Muscle of leg (tissue), 16 donors: Measurements from ENCODE around the gene TK1. TPM values are rescaled to one million over a fixed set of nuclear protein-coding genes. Genes with fewer than 3 reads are reported as not detected.
"Not testable (repeated sequence)": the region's sequence is repeated elsewhere in the genome, so short reads cannot be mapped to it uniquely, and the experiment has no call there.

Source experiments
- DNase-seq: peaks from one replicate; pipeline ENCODE4 v3.0.0; 2013
- H3K27ac ChIP-seq: one replicate; pipeline ENCODE4 v1.5.1; 2013; ENCODE audit warnings: mild to moderate bottlenecking, low read length, control low read depth
- H3K27me3 ChIP-seq: one replicate; pipeline ENCODE4 v1.6.1; 2013; ENCODE audit warnings: low read length; ENCODE audit not compliant: control insufficient read depth, insufficient read depth
- H3K36me3 ChIP-seq: one replicate; pipeline ENCODE4 v1.6.1; 2013; ENCODE audit warnings: low read length; ENCODE audit not compliant: control insufficient read depth, insufficient read depth
- H3K4me1 ChIP-seq: one replicate; pipeline ENCODE4 v1.6.1; 2013; ENCODE audit warnings: low read length; ENCODE audit not compliant: control insufficient read depth, insufficient read depth
- H3K4me3 ChIP-seq: one replicate; pipeline ENCODE4 v1.5.1; 2013; ENCODE audit warnings: low read length, control low read depth
- H3K9me3 ChIP-seq: replicated peaks from 2 replicates; pipeline ENCODE4 v1.6.1; 2013; ENCODE audit warnings: low read depth, low read length; ENCODE audit not compliant: control insufficient read depth
- WGBS: methylation state at CpG from one replicate; pipeline ENCODE4 v1.1.5; 2013; ENCODE audit warnings: missing lambda C conversion rate; ENCODE audit not compliant: insufficient coverage; 5-methylcytosine and 5-hydroxymethylcytosine counted together
- long read RNA-seq, 11 donors: transcript quantifications; one replicate each; lab custom pipeline, GENCODE V29; 2026
- polyA plus RNA-seq, 8 donors: library from polyadenylated mRNA; unstranded; fragments of 120-200 nt; gene quantifications; one replicate each; pipeline versions ENCODE4 v1.2.1 to v1.2.3, GENCODE V29; 2013; ENCODE audit warnings: inconsistent platforms in 1 of 8, low replicate concordance in 1 of 8; ENCODE audit not compliant: insufficient read length in 8 of 8, insufficient read depth in 1 of 8
- total RNA-seq: library from RNA; stranded (reverse); fragments of 120-200 nt; gene quantifications from one replicate; pipeline ENCODE4 v1.2.4, GENCODE V29; 2013

Gene TK1
- total RNA-seq, result 11.8 TPM
- 10 to 100 TPM; 18.5 to 31.6 (median 27.8) TPM for polyA plus RNA-seq
- long read RNA-seq, donor 1, transcript TK1-201 (7 exons, 1,628 nt), result major isoform, 12 of 12 reads
- long read RNA-seq, donor 1, partial matches to known transcripts, result 0 of 12 reads
- long read RNA-seq, donor 1, other reads (novel, unspliced or antisense), result 0 of 12 reads
- long read RNA-seq, donor 2, partial matches to known transcripts, result 0 of 2 reads
- long read RNA-seq, donor 2, other reads (novel, unspliced or antisense), result 0 of 2 reads
- long read RNA-seq, donor 3, transcript TK1-201 (7 exons, 1,628 nt), result major isoform, 20 of 41 reads
- long read RNA-seq, donor 3, partial matches to known transcripts, result 0 of 41 reads
- long read RNA-seq, donor 3, other reads (novel, unspliced or antisense), result 21 of 41 reads
- long read RNA-seq, donor 4, transcript TK1-201 (7 exons, 1,628 nt), result major isoform, 16 of 17 reads
- long read RNA-seq, donor 4, partial matches to known transcripts, result 0 of 17 reads
- long read RNA-seq, donor 4, other reads (novel, unspliced or antisense), result 0 of 17 reads
- long read RNA-seq, donor 5, transcript TK1-201 (7 exons, 1,628 nt), result major isoform, 31 of 55 reads
- long read RNA-seq, donor 5, partial matches to known transcripts, result 0 of 55 reads
- long read RNA-seq, donor 5, other reads (novel, unspliced or antisense), result 21 of 55 reads
- long read RNA-seq, donor 6, transcript TK1-201 (7 exons, 1,628 nt), result major isoform, 29 of 29 reads
- long read RNA-seq, donor 6, partial matches to known transcripts, result 0 of 29 reads
- long read RNA-seq, donor 6, other reads (novel, unspliced or antisense), result 0 of 29 reads
- long read RNA-seq, donor 7, transcript TK1-201 (7 exons, 1,628 nt), result major isoform, 17 of 22 reads
- long read RNA-seq, donor 7, partial matches to known transcripts, result 0 of 22 reads
- long read RNA-seq, donor 7, other reads (novel, unspliced or antisense), result 5 of 22 reads
- long read RNA-seq, donor 8, transcript TK1-201 (7 exons, 1,628 nt), result major isoform, 10 of 18 reads
- long read RNA-seq, donor 8, partial matches to known transcripts, result 6 of 18 reads
- long read RNA-seq, donor 8, other reads (novel, unspliced or antisense), result 0 of 18 reads
- long read RNA-seq, donor 9, transcript TK1-201 (7 exons, 1,628 nt), result major isoform, 12 of 13 reads
- long read RNA-seq, donor 9, partial matches to known transcripts, result 0 of 13 reads
- long read RNA-seq, donor 9, other reads (novel, unspliced or antisense), result 0 of 13 reads
- long read RNA-seq, donor 10, transcript TK1-201 (7 exons, 1,628 nt), result major isoform, 16 of 31 reads
- long read RNA-seq, donor 10, partial matches to known transcripts, result 0 of 31 reads
- long read RNA-seq, donor 10, other reads (novel, unspliced or antisense), result 13 of 31 reads
- long read RNA-seq, donor 11, transcript TK1-201 (7 exons, 1,628 nt), result major isoform, 8 of 8 reads
- long read RNA-seq, donor 11, partial matches to known transcripts, result 0 of 8 reads
- long read RNA-seq, donor 11, other reads (novel, unspliced or antisense), result 0 of 8 reads

GRCh38 chr17:78186692-78187595, at the start of gene TK1, which contains the start of gene AFMID:
TK1 (minus strand) TSS chr17:78187052; CDS start chr17:78186994, 58 bp downstream.
AFMID (plus strand) TSS chr17:78187362; CDS start chr17:78187371, 9 bp downstream.
- no peaks in the 10 kb centered on the region for H3K9me3 ChIP-seq
- peak within 1 kb of the TSS; percentile 87 for H3K27ac ChIP-seq
- H3K27me3 ChIP-seq, result no peaks in the 10 kb centered on the region
- DNase-seq, result peak; percentile 98
- peak within 1 kb of the TSS; percentile 78 for H3K4me3 ChIP-seq
- WGBS, result 5% methylated on average over 51 of the region's 57 CpGs
- peaks cover 24% of the 10 kb centered on the region for H3K36me3 ChIP-seq
- H3K4me1 ChIP-seq, result peaks cover 37% of the 10 kb centered on the region

- peaks cover 61% of the 10 kb centered on the region for H3K4me1 ChIP-seq
- H3K4me3 ChIP-seq, result no peak overlapping the region
- no peak overlapping the region for H3K27ac ChIP-seq
- no peaks in the 10 kb centered on the region for H3K9me3 ChIP-seq
- no peaks in the 10 kb centered on the region for H3K36me3 ChIP-seq
- H3K27me3 ChIP-seq, result peaks cover 25% of the 10 kb centered on the region
- WGBS, result 80% methylated on average over 1 of the region's 8 CpGs
- DNase-seq, result no peak
These were observed 49.0 kb upstream of the TK1 start for GRCh38 chr17:78235885-78236284.

- WGBS, result no CpG with 5 or more reads among the region's 6 CpGs
- not testable (repeated sequence) for H3K4me3 ChIP-seq, H3K36me3 ChIP-seq, H3K27ac ChIP-seq, H3K9me3 ChIP-seq
- Histone ChIP-seq H3K27me3 (peaks cover 34% of the 10 kb centered on the region), H3K4me1 (peaks cover 61% of the 10 kb centered on the region)
- DNase-seq, result peak; percentile 90
These were observed 48.2 kb upstream of the TK1 start for GRCh38 chr17:78235022-78235421.

GRCh38 chr17:78234261-78234865, 47.5 kb upstream of the TK1 start:
- H3K4me1 ChIP-seq, result peaks cover 61% of the 10 kb centered on the region
- H3K4me3 ChIP-seq, result no peak overlapping the region
- no peaks in the 10 kb centered on the region for H3K9me3 ChIP-seq
- DNase-seq, result no peak
- H3K36me3 ChIP-seq, result no peaks in the 10 kb centered on the region
- WGBS, result 69% methylated on average over 13 of the region's 17 CpGs
- H3K27ac ChIP-seq, result peak overlapping the region; percentile 42
- H3K27me3 ChIP-seq, result peaks cover 37% of the 10 kb centered on the region

GRCh38 chr17:78233678-78234077, 46.8 kb upstream of the TK1 start:
- H3K4me3 ChIP-seq, result no peak overlapping the region
- WGBS, result 80% methylated on average over 9 of the region's 10 CpGs
- H3K27ac ChIP-seq, result no peak overlapping the region
- no peak for DNase-seq
- no peaks in the 10 kb centered on the region for H3K36me3 ChIP-seq
- no peaks in the 10 kb centered on the region for H3K9me3 ChIP-seq
- peaks cover 37% of the 10 kb centered on the region for H3K27me3 ChIP-seq
- peaks cover 58% of the 10 kb centered on the region for H3K4me1 ChIP-seq

- Histone ChIP-seq H3K27ac (no peak overlapping the region), H3K27me3 (peaks cover 37% of the 10 kb centered on the region), H3K4me1 (peaks cover 52% of the 10 kb centered on the region), H3K4me3 (no peak overlapping the region), H3K36me3 (no peaks in the 10 kb centered on the region), H3K9me3 (no peaks in the 10 kb centered on the region)
- 88% methylated on average over 2 of the region's 2 CpGs for WGBS
- no peak for DNase-seq
These were observed 46.0 kb upstream of the TK1 start for GRCh38 chr17:78232859-78233173.

GRCh38 chr17:78231991-78232858, 45.4 kb upstream of the TK1 start:
- Histone ChIP-seq H3K9me3 (no peaks in the 10 kb centered on the region), H3K36me3 (no peaks in the 10 kb centered on the region), H3K27me3 (peaks cover 37% of the 10 kb centered on the region), H3K4me3 (no peak overlapping the region), H3K27ac (no peak overlapping the region), H3K4me1 (peaks cover 51% of the 10 kb centered on the region)
- no peak for DNase-seq
- WGBS, result 2% methylated on average over 34 of the region's 55 CpGs
